Activated T-helper 1 cell treated with anti-CD3 and anti-CD28 coated beads, Interleukin-2, amount 50 U/mL, for 16 hours (primary cell): ENCODE data around the gene GABRD.

Experiments used
- DNase-seq, 2 donors: peaks; one replicate each; pipeline ENCODE4 v3.0.0-alpha.2; 2020; ENCODE audit warnings: low read depth in 1 of 2, low spot score in 1 of 2

The GABRD gene

GRCh38 chr1:1984560-1985070, 34.5 kb upstream of the GABRD start:
- no peak for DNase-seq

GRCh38 chr1:1985375-1986050, 33.6 kb upstream of the GABRD start:
- no peak for DNase-seq

- DNase-seq: no peak
Measured at GRCh38 chr1:1986451-1987141, 32.5 kb upstream of the GABRD start.

- no peak for DNase-seq
Measured at GRCh38 chr1:1987142-1987510, 32.0 kb upstream of the GABRD start.

GRCh38 chr1:1988061-1988945, 30.8 kb upstream of the GABRD start:
- DNase-seq: no peak

- DNase-seq: no peak
Measured at GRCh38 chr1:1989102-1989542, 30.0 kb upstream of the GABRD start.

- no peak for DNase-seq
Measured at GRCh38 chr1:1989789-1990188, 29.4 kb upstream of the GABRD start.

GRCh38 chr1:1990222-1990621, 28.9 kb upstream of the GABRD start:
- DNase-seq: no peak

GRCh38 chr1:1994536-1994935, 24.6 kb upstream of the GABRD start:
- DNase-seq: no peak

GRCh38 chr1:1996207-1996651, 22.9 kb upstream of the GABRD start:
- no peak for DNase-seq

GRCh38 chr1:1997576-1997975, 21.6 kb upstream of the GABRD start:
- no peak for DNase-seq

GRCh38 chr1:2000432-2000831, 18.7 kb upstream of the GABRD start:
- DNase-seq: no peak

- DNase-seq: no peak
Measured at GRCh38 chr1:2000850-2001249, 18.3 kb upstream of the GABRD start.

GRCh38 chr1:2001773-2002411, 17.3 kb upstream of the GABRD start:
- DNase-seq: no peak

- no peak for DNase-seq
Measured at GRCh38 chr1:2003541-2004131, 15.5 kb upstream of the GABRD start, which contains the start of gene CFAP74. Gene CFAP74, minus strand, starts transcription at chr1:2003786. Its CDS starts 12,830 bp downstream, at chr1:1990956.

GRCh38 chr1:2004856-2005255, 14.3 kb upstream of the GABRD start:
- no peak for DNase-seq

- no peak for DNase-seq
Measured at GRCh38 chr1:2009101-2010053, 9.8 kb upstream of the GABRD start.

- no peak for DNase-seq
Measured at GRCh38 chr1:2014181-2014580, 5.0 kb upstream of the GABRD start.
